Sigmoid colon (tissue), 4 donors: ENCODE results near the gene KRTAP1-1.
"Not testable (repeated sequence)": the region's sequence is repeated elsewhere in the genome, so short reads cannot be mapped to it uniquely, and the experiment has no call there.

Experiments
- POLR2AphosphoS5 ChIP-seq, 4 donors: sonication (generic); formaldehyde crosslinking; IDR thresholded peaks; one replicate each; pipeline ENCODE4 v1.6.1; 2017; ENCODE audit warnings: antibody characterized with exemption in 4 of 4
- TF ChIP-seq, protein P1 (sequence below), 4 experiments: fragments of 450-650 bp in 3 of 4; fragments of 200-600 bp in 1 of 4; IDR thresholded peaks; one replicate each; pipeline ENCODE4 v1.5.1; 2016 to 2019; ENCODE audit warnings: antibody characterized with exemption in 4 of 4, mild to moderate bottlenecking in 3 of 4, moderate library complexity in 2 of 4

DNA sequence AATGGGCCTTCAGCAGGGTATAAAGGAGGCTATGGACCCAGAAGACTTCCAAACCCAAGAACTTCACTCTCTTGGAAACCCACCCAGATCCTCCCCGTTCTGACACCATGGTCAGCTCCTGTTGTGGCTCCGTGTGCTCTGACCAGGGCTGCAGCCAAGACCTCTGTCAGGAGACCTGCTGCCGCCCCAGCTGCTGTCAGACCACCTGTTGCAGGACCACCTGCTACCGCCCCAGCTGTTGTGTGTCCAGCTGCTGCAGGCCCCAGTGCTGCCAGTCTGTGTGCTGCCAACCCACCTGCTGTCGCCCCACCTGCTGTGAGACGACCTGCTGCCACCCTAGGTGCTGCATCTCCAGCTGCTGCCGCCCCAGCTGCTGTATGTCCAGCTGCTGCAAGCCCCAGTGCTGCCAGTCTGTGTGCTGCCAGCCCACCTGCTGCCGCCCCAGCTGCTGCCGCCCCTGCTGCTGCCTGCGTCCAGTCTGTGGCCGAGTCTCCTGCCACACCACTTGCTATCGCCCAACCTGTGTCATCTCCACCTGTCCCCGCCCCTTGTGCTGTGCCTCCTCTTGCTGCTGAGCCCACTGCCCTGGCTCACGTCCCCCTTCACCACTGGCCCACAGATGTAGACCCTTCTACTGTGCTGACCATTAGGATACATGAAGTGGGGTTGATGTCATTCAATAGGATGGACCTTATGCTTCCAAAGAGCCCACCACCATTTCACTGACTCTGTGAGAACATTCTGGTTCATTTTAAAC, 43.0 kb upstream of the KRTAP1-1 start, which contains the start of gene KRTAP4-7:
- not testable (repeated sequence) for TF ChIP-seq POLR2AphosphoS5 (IDR thresholded peaks at IDR 0.05)
- TF ChIP-seq, protein P1, sequence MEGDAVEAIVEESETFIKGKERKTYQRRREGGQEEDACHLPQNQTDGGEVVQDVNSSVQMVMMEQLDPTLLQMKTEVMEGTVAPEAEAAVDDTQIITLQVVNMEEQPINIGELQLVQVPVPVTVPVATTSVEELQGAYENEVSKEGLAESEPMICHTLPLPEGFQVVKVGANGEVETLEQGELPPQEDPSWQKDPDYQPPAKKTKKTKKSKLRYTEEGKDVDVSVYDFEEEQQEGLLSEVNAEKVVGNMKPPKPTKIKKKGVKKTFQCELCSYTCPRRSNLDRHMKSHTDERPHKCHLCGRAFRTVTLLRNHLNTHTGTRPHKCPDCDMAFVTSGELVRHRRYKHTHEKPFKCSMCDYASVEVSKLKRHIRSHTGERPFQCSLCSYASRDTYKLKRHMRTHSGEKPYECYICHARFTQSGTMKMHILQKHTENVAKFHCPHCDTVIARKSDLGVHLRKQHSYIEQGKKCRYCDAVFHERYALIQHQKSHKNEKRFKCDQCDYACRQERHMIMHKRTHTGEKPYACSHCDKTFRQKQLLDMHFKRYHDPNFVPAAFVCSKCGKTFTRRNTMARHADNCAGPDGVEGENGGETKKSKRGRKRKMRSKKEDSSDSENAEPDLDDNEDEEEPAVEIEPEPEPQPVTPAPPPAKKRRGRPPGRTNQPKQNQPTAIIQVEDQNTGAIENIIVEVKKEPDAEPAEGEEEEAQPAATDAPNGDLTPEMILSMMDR (IDR thresholded peaks at IDR 0.05): not testable (repeated sequence)
